Lung (tissue), 12 donors: ENCODE results near the gene OR10A7. TPM values are rescaled to one million over a fixed set of nuclear protein-coding genes. Genes with fewer than 3 reads are reported as not detected.
A peak's percentile ranks its signal among the peaks of the same experiment; 100 is the strongest.

Source experiments
- ATAC-seq: fragments of 200-7000 bp; cut with Tn5 transposase; one replicate; pipeline ENCODE4 v1.9.1; 2020; ENCODE audit warnings: moderate number of reproducible peaks; ENCODE audit not compliant: insufficient read depth, low FRiP score
- DNase-seq, 3 donors: peaks; one replicate each; pipeline ENCODE4 v3.0.0-alpha.2; 2013 to 2017
- H3K27ac ChIP-seq, 2 donors: one replicate each; pipeline ENCODE4 v1.5.1; 2013; ENCODE audit warnings: mild to moderate bottlenecking in 2 of 2, moderate library complexity in 2 of 2, control low read depth in 1 of 2, inconsistent platforms in 1 of 2, low read depth in 1 of 2, low read length in 1 of 2
- H3K27me3 ChIP-seq, 3 donors: one replicate each; pipeline ENCODE4 v1.5.1; 2013; ENCODE audit warnings: low read length in 2 of 3; ENCODE audit not compliant: control insufficient read depth in 3 of 3, insufficient read depth in 3 of 3
- H3K36me3 ChIP-seq, 4 donors: one replicate each; pipeline ENCODE4 v1.5.1; 2013; ENCODE audit warnings: low read length in 4 of 4, mild to moderate bottlenecking in 1 of 4, moderate library complexity in 1 of 4; ENCODE audit not compliant: control insufficient read depth in 4 of 4, insufficient read depth in 4 of 4
- H3K4me1 ChIP-seq, 5 donors: one replicate each; pipeline ENCODE4 v1.5.1; 2013; ENCODE audit warnings: low read length in 5 of 5, mild to moderate bottlenecking in 2 of 5, moderate library complexity in 1 of 5; ENCODE audit not compliant: control insufficient read depth in 5 of 5, insufficient read depth in 5 of 5
- H3K4me3 ChIP-seq: one replicate; pipeline ENCODE4 v1.5.1; 2013; ENCODE audit warnings: mild to moderate bottlenecking, control low read depth, moderate library complexity
- H3K9ac ChIP-seq, 2 donors: one replicate each; pipeline ENCODE4 v1.5.1; 2013; ENCODE audit warnings: low read length in 2 of 2, control low read depth in 1 of 2; ENCODE audit not compliant: insufficient read depth in 1 of 2
- H3K9me3 ChIP-seq, 4 donors: one replicate each; pipeline ENCODE4 v1.5.1; 2013; ENCODE audit warnings: low read length in 3 of 4, mild to moderate bottlenecking in 1 of 4, moderate library complexity in 1 of 4; ENCODE audit not compliant: control insufficient read depth in 4 of 4, insufficient read depth in 3 of 4
- CTCF ChIP-seq: IDR thresholded peaks from 2 replicates; pipeline ENCODE4 v1.5.1; 2012; ENCODE audit warnings: mild to moderate bottlenecking; ENCODE audit errors: control extremely low read depth, extremely low read depth
- WGBS, 2 donors: extraction: QIAGEN DNeasy Blood & Tissue Kit; methylation state at CpG; one replicate each; pipeline ENCODE4 v1.1.7; 2013; 5-methylcytosine and 5-hydroxymethylcytosine counted together
- polyA plus RNA-seq, 2 donors: library from polyadenylated mRNA; stranded (reverse); fragments of 200-250 nt; gene quantifications; one replicate each; pipeline ENCODE4 v1.2.1, GENCODE V29; 2013
- total RNA-seq, 2 donors: library from RNA; depleted of rRNA in 1 of 2; stranded (reverse); fragments of >200 nt in 1 of 2; gene quantifications; one replicate each; pipeline ENCODE4 v1.2.1, GENCODE V29; 2014 to 2021
- donor health status: control.
- donor health status: control.
- donor health status: Bipolar disorder and iron deficiency.
- donor health status: healthy.
- donor health status: DM: yes; HTN: yes; CAD: no.

OR10A7 gene
- total and polyA plus RNA-seq, 4 donors = not detected

- Histone ChIP-seq H3K27me3 (no peaks in the 10 kb centered on the region), H3K4me1 (no peaks in the 10 kb centered on the region), H3K9ac (no peak overlapping the region), H3K36me3 (no peaks in the 10 kb centered on the region), H3K4me3 (no peak overlapping the region), H3K27ac (no peak overlapping the region), H3K9me3 (no peaks in the 10 kb centered on the region)
- DNase-seq (no peak), ATAC-seq (no peak)
- WGBS, 2 donors = 86 to 89% methylated on average over 2 of the region's 2 CpGs
- TF ChIP-seq CTCF = no peak
Observed at GRCh38 chr12:55173456-55173855, 47.4 kb upstream of the OR10A7 start.

GRCh38 chr12:55188573-55188972 is 32.3 kb upstream of the OR10A7 start:
- ATAC-seq = no peak
- Histone ChIP-seq H3K27me3 (no peaks in the 10 kb centered on the region), H3K4me3 (no peak overlapping the region), H3K9me3 (no peaks in the 10 kb centered on the region), H3K9ac (no peak overlapping the region), H3K4me1 (no peaks in the 10 kb centered on the region), H3K36me3 (no peaks in the 10 kb centered on the region), H3K27ac (no peak overlapping the region)
- TF ChIP-seq CTCF = no peak
- WGBS, 2 donors = 6% methylated on average over 2 of the region's 2 CpGs
- DNase-seq = no peak

- TF ChIP-seq CTCF = peak; percentile 50
Observed at GRCh38 chr12:55188974-55189556, 31.8 kb upstream of the OR10A7 start.

GRCh38 chr12:55194382-55194781 is 26.4 kb upstream of the OR10A7 start:
- no peak overlapping the region for H3K4me3 ChIP-seq
- DNase-seq (no peak), ATAC-seq (no peak)
- no peaks in the 10 kb centered on the region for H3K36me3 ChIP-seq
- H3K9me3 ChIP-seq = no peaks in the 10 kb centered on the region
- H3K27me3 ChIP-seq = no peaks in the 10 kb centered on the region
- no peaks in the 10 kb centered on the region for H3K4me1 ChIP-seq
- H3K9ac ChIP-seq = no peak overlapping the region
- H3K27ac ChIP-seq = no peak overlapping the region
- TF ChIP-seq CTCF = no peak
- 87 to 89% methylated on average over 3 of the region's 3 CpGs for WGBS, 2 donors

More at GRCh38 chr12:55188974-55189556, 31.8 kb upstream of the OR10A7 start:
- no peaks in the 10 kb centered on the region for H3K9me3 ChIP-seq
- DNase-seq (peak; percentile 59 to 92 (median 88)), ATAC-seq (peak; percentile 75)
- WGBS, 2 donors = 0 to 1% methylated on average over 4 of the region's 4 CpGs
- H3K36me3 ChIP-seq = no peaks in the 10 kb centered on the region
- H3K27me3 ChIP-seq = no peaks in the 10 kb centered on the region
- no peak overlapping the region for H3K4me3 ChIP-seq
- H3K4me1 ChIP-seq = no peaks in the 10 kb centered on the region
- H3K9ac ChIP-seq = no peak overlapping the region
- no peak overlapping the region for H3K27ac ChIP-seq
